HCT116 (cell line): ENCODE measurements around the gene S100A10. TPM values are rescaled to one million over a fixed set of nuclear protein-coding genes. Genes with fewer than 3 reads are reported as not detected.

Source experiments
- ATAC-seq: fragments of 200-7000 bp; cut with Tn5 transposase; 2 replicates; pipeline ENCODE4 v1.9.1; 2020; ENCODE audit warnings: mild to moderate bottlenecking, moderate library complexity
- BruUV-seq: library from RNA; stranded (reverse); fragments of 400-500 nt; replicated peaks from 2 replicates; lab custom pipeline; 2021; lab: Mats Ljungman, UMichigan
- CTCF ChIA-PET: fragments of 300-600 bp; sonication (Branson Sonifier 250); formaldehyde crosslinking; loops from one replicate; lab custom pipeline; 2021; ENCODE audit warnings: antibody characterized with exemption; lab: Charles Lee
- POLR2A ChIA-PET: fragments of 300-600, 350-600 bp; sonication (Branson Sonifier 250); formaldehyde crosslinking; loops from one replicate; lab custom pipeline; 2021; ENCODE audit warnings: antibody characterized with exemption; lab: Charles Lee
- RAD21 ChIA-PET, 2 experiments: fragments of 300-600 bp; sonication (Branson Sonifier 250); formaldehyde crosslinking; loops; one replicate each; lab custom pipeline; 2023; ENCODE audit warnings: low total read pairs in 2 of 2; ENCODE audit not compliant: uncharacterized antibody in 2 of 2, unreplicated experiment in 2 of 2, low non-redundant PET in 1 of 2; lab: Charles Lee
- DNase-seq: peaks from one replicate; pipeline ENCODE4 v3.0.0-alpha.2; 2010; ENCODE audit warnings: low read depth, low spot score
- H2AFZ ChIP-seq: fragments of 200-600 bp; shearing (Covaris generic), sonication (generic); 2 replicates; pipeline ENCODE4 v1.6.1; 2017; ENCODE audit warnings: low read depth, mixed run types, mixed read lengths, antibody characterized with exemption, low read length; ENCODE audit not compliant: poor library complexity, severe bottlenecking
- H3K27ac ChIP-seq: 2 replicates; pipeline ENCODE4 v1.5.1; 2012; ENCODE audit warnings: low read depth, low read length
- H3K27me3 ChIP-seq: fragments of 200-600 bp; sonication (generic); 2 replicates; pipeline ENCODE4 v1.6.1; 2016; ENCODE audit warnings: mixed run types, low read length, mixed read lengths; ENCODE audit not compliant: insufficient read depth
- H3K36me3 ChIP-seq, 2 experiments: fragments of 200-500 bp in 1 of 2; fragments of 200-600 bp in 1 of 2; sonication (Bioruptor generic) in 1 of 2; sonication (generic) in 1 of 2; 2 replicates each; pipeline versions ENCODE4 v1.5.1 to v1.6.1; 2014 to 2016; ENCODE audit warnings: low read length in 2 of 2, inconsistent platforms in 1 of 2, mixed read lengths in 1 of 2, mixed run types in 1 of 2; ENCODE audit not compliant: insufficient read depth in 2 of 2, control insufficient read depth in 1 of 2
- H3K4me1 ChIP-seq, 2 experiments: fragments of 200-600 bp in 1 of 2; sonication (generic) in 1 of 2; 2 replicates each; pipeline versions ENCODE4 v1.5.1 to v1.6.1; 2012 to 2017; ENCODE audit warnings: low read length in 2 of 2, inconsistent platforms in 1 of 2, mild to moderate bottlenecking in 1 of 2, mixed read lengths in 1 of 2, mixed run types in 1 of 2, moderate library complexity in 1 of 2; ENCODE audit not compliant: insufficient read depth in 2 of 2, control insufficient read depth in 1 of 2
- H3K4me2 ChIP-seq: fragments of 200-600 bp; sonication (generic); 2 replicates; pipeline ENCODE4 v1.6.1; 2017; ENCODE audit warnings: mixed run types, low read length, mixed read lengths
- H3K4me3 ChIP-seq, 2 experiments: fragments of 200-600 bp in 1 of 2; sonication (generic) in 1 of 2; replicated peaks in 1 of 2; 2 replicates each; pipeline ENCODE4 v1.5.1; 2011 to 2016; ENCODE audit warnings: low read length in 2 of 2, control low read depth in 1 of 2, low read depth in 1 of 2, mild to moderate bottlenecking in 1 of 2, mixed read lengths in 1 of 2, mixed run types in 1 of 2
- H3K79me2 ChIP-seq: fragments of 200-600 bp; sonication (generic); 2 replicates; pipeline ENCODE4 v1.6.1; 2017; ENCODE audit warnings: mild to moderate bottlenecking, mixed run types, low read length, moderate library complexity, mixed read lengths; ENCODE audit not compliant: insufficient read depth
- H3K9ac ChIP-seq: fragments of 200-600 bp; sonication (generic); 2 replicates; pipeline ENCODE4 v1.6.1; 2016; ENCODE audit warnings: low read length, mixed read lengths
- H3K9me2 ChIP-seq: fragments of 200-600 bp; sonication (generic), shearing (Covaris generic); 2 replicates; pipeline ENCODE4 v1.6.1; 2017; ENCODE audit warnings: mixed run types, mild to moderate bottlenecking, moderate library complexity; ENCODE audit not compliant: insufficient read depth
- H3K9me3 ChIP-seq, 2 experiments: fragments of 200-500 bp in 1 of 2; fragments of 200-600 bp in 1 of 2; sonication (Bioruptor generic) in 1 of 2; sonication (generic) in 1 of 2; 2 replicates each; pipeline ENCODE4 v1.6.1; 2014 to 2017; ENCODE audit warnings: low read length in 2 of 2, mixed read lengths in 2 of 2, inconsistent platforms in 1 of 2, low read depth in 1 of 2, mild to moderate bottlenecking in 1 of 2, mixed run types in 1 of 2, moderate library complexity in 1 of 2; ENCODE audit not compliant: control insufficient read depth in 1 of 2, insufficient read depth in 1 of 2
- H4K20me1 ChIP-seq: fragments of 200-600 bp; sonication (generic), shearing (Covaris generic); 2 replicates; pipeline ENCODE4 v1.6.1; 2017; ENCODE audit warnings: mixed run types, mild to moderate bottlenecking, moderate library complexity; ENCODE audit not compliant: insufficient read depth
- ATF3 ChIP-seq: IDR thresholded peaks from 2 replicates; pipeline ENCODE4 v1.6.1; 2012
- CBX3 ChIP-seq: IDR thresholded peaks from 2 replicates; pipeline ENCODE4 v1.6.1; 2012; ENCODE audit warnings: low read depth
- CTCF ChIP-seq, 3 experiments: fragments of 200-600 bp in 1 of 3; sonication (generic) in 1 of 3; IDR thresholded peaks in 2 of 3; conservative IDR thresholded peaks in 1 of 3; 2 replicates each; pipeline ENCODE4 v1.5.1; 2012 to 2017; ENCODE audit warnings: low read depth in 2 of 3, low read length in 2 of 3, antibody characterized with exemption in 1 of 3, borderline replicate concordance in 1 of 3, control low read depth in 1 of 3, mild to moderate bottlenecking in 1 of 3, mixed read lengths in 1 of 3, mixed run types in 1 of 3, moderate library complexity in 1 of 3; ENCODE audit not compliant: insufficient read depth in 1 of 3
- EGR1 ChIP-seq: IDR thresholded peaks from 2 replicates; pipeline ENCODE4 v1.6.1; 2012; ENCODE audit warnings: low read depth
- FOSL1 ChIP-seq: IDR thresholded peaks from 2 replicates; pipeline ENCODE4 v1.6.1; 2012; ENCODE audit warnings: low read depth
- JUND ChIP-seq: IDR thresholded peaks from 2 replicates; pipeline ENCODE4 v1.6.1; 2012
- MAX ChIP-seq: IDR thresholded peaks from 2 replicates; pipeline ENCODE4 v1.6.1; 2012
- POLR2A ChIP-seq: IDR thresholded peaks from 2 replicates; pipeline ENCODE4 v1.7.0; 2011; ENCODE audit warnings: borderline replicate concordance; ENCODE audit not compliant: insufficient read depth, insufficient read length; ENCODE audit errors: extremely low read depth
- POLR2AphosphoS5 ChIP-seq: IDR thresholded peaks from 2 replicates; pipeline ENCODE4 v1.6.1; 2011; ENCODE audit warnings: mild to moderate bottlenecking, low read depth, low read length, moderate library complexity
- RAD21 ChIP-seq: IDR thresholded peaks from 2 replicates; pipeline ENCODE4 v1.6.1; 2012; ENCODE audit warnings: low read depth, mild to moderate bottlenecking
- REST ChIP-seq: IDR thresholded peaks from 2 replicates; pipeline ENCODE4 v1.6.1; 2012; ENCODE audit warnings: low read depth
- SIN3A ChIP-seq: IDR thresholded peaks from 2 replicates; pipeline ENCODE4 v1.6.1; 2012; ENCODE audit warnings: low read depth
- SP1 ChIP-seq: IDR thresholded peaks from 2 replicates; pipeline ENCODE4 v1.6.1; 2012; ENCODE audit warnings: low read depth
- SRF ChIP-seq: IDR thresholded peaks from 2 replicates; pipeline ENCODE4 v1.6.1; 2012; ENCODE audit warnings: low read depth
- TCF7L2 ChIP-seq: IDR thresholded peaks from 2 replicates; pipeline ENCODE4 v1.7.0; 2011; ENCODE audit warnings: borderline replicate concordance, inconsistent platforms; ENCODE audit not compliant: insufficient read depth, insufficient read length; ENCODE audit errors: extremely low read depth
- YY1 ChIP-seq: IDR thresholded peaks from 2 replicates; pipeline ENCODE4 v1.6.1; 2011; ENCODE audit warnings: low read length, low read depth, moderate library complexity, mild to moderate bottlenecking; ENCODE audit not compliant: insufficient replicate concordance; ENCODE audit errors: extremely low read depth
- ZBTB33 ChIP-seq: IDR thresholded peaks from 2 replicates; pipeline ENCODE4 v1.6.1; 2011; ENCODE audit warnings: mild to moderate bottlenecking, low read length, moderate library complexity; ENCODE audit not compliant: insufficient replicate concordance; ENCODE audit errors: extremely low read depth
- ZFX ChIP-seq: fragments of 450-650 bp; IDR thresholded peaks from 2 replicates; pipeline ENCODE4 v1.6.1; 2017
- ZNF274 ChIP-seq: fragments of 200-500 bp; sonication (Bioruptor generic); IDR thresholded peaks from 2 replicates; pipeline ENCODE4 v1.6.1; 2014; ENCODE audit warnings: mild to moderate bottlenecking, low read depth, low read length, inconsistent platforms
- intact Hi-C: fragments of 100-400 bp; cut with micrococcal nuclease; formaldehyde crosslinking; loops from 2 replicates; pipeline ENCODE4 v1.10.0; 2022
- total RNA-seq: library from RNA; stranded (reverse); gene quantifications from one replicate; pipeline ENCODE4 v1.2.1, GENCODE V29; 2021; ENCODE audit not compliant: unreplicated experiment

Gene S100A10
- total RNA-seq, 1 experiment from 2014 or later = 340 TPM

GRCh38 chr1:151935154-151935553 lies 58.5 kb downstream of the S100A10 start:
- H3K9ac ChIP-seq = no peak overlapping the region
- BruUV-seq = no TSS peak

More at GRCh38 chr1:151935154-151935553, 58.5 kb downstream of the S100A10 start:
- Histone ChIP-seq H3K9me3 (0 out of 4 replicates have a peak, but pooled peaks cover 0 to 6% of the 10 kb centered on the region in 2 experiments), H2AFZ (peak overlapping the region; percentile 47), H3K27ac (no peak overlapping the region), H3K4me1 (no peaks in the 10 kb centered on the region; a peak in 1 of 4 replicates), H3K4me2 (no peak overlapping the region), H3K9me2 (no peaks in the 10 kb centered on the region), H3K79me2 (no peaks in the 10 kb centered on the region), H3K36me3 (no peaks in the 10 kb centered on the region), H3K27me3 (no peaks in the 10 kb centered on the region)
- no peak for DNase-seq
- POLR2A ChIA-PET = interaction anchor here (0.8 kb wide), 1 partner anchor 66 kb away, joined by 3 read pairs; no protein-coding TSS in a partner anchor
- intact Hi-C loops = no loop called here
- RAD21 ChIA-PET = interaction anchor here (0.5 to 2.5 kb wide), 6 partner anchors 33 to 75 kb away, joined by 3 to 9 read pairs (median 3); no protein-coding TSS in a partner anchor
- TF ChIP-seq CBX3 (no peak), REST (no peak), ATF3 (no peak), EGR1 (no peak), JUND (no peak), SIN3A (no peak), ZFX (no peak), ZBTB33 (no peak), SP1 (no peak), SRF (no peak), YY1 (no peak), ZNF274 (no peak), RAD21 (no peak), POLR2A (no peak), FOSL1 (no peak), MAX (no peak), POLR2AphosphoS5 (no peak), TCF7L2 (no peak), CTCF (IDR thresholded peaks at IDR 0.05 in 2 of 3, conservative IDR thresholded peaks at IDR 0.05 in 1 of 3; ENCODE audit: borderline replicate concordance in 1 of 3, insufficient read depth in 1 of 3, low read depth in 2 of 3, low read length in 2 of 3) (no peak)
- TF ChIP-seq, all 23 proteins: peak for 0
- Histone ChIP-seq H4K20me1 (no peaks in the 10 kb centered on the region), H3K4me3 (no peak overlapping the region)
- no peak for ATAC-seq
- CTCF ChIA-PET = interaction anchor here (1.0 to 5.9 kb wide), 9 partner anchors 17 to 110 kb away, joined by 3 to 140 read pairs (median 8); no protein-coding TSS in a partner anchor
